Measurements from ENCODE around the gene MMRN1.

The MMRN1 gene, protein sequence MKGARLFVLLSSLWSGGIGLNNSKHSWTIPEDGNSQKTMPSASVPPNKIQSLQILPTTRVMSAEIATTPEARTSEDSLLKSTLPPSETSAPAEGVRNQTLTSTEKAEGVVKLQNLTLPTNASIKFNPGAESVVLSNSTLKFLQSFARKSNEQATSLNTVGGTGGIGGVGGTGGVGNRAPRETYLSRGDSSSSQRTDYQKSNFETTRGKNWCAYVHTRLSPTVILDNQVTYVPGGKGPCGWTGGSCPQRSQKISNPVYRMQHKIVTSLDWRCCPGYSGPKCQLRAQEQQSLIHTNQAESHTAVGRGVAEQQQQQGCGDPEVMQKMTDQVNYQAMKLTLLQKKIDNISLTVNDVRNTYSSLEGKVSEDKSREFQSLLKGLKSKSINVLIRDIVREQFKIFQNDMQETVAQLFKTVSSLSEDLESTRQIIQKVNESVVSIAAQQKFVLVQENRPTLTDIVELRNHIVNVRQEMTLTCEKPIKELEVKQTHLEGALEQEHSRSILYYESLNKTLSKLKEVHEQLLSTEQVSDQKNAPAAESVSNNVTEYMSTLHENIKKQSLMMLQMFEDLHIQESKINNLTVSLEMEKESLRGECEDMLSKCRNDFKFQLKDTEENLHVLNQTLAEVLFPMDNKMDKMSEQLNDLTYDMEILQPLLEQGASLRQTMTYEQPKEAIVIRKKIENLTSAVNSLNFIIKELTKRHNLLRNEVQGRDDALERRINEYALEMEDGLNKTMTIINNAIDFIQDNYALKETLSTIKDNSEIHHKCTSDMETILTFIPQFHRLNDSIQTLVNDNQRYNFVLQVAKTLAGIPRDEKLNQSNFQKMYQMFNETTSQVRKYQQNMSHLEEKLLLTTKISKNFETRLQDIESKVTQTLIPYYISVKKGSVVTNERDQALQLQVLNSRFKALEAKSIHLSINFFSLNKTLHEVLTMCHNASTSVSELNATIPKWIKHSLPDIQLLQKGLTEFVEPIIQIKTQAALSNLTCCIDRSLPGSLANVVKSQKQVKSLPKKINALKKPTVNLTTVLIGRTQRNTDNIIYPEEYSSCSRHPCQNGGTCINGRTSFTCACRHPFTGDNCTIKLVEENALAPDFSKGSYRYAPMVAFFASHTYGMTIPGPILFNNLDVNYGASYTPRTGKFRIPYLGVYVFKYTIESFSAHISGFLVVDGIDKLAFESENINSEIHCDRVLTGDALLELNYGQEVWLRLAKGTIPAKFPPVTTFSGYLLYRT

DNA sequence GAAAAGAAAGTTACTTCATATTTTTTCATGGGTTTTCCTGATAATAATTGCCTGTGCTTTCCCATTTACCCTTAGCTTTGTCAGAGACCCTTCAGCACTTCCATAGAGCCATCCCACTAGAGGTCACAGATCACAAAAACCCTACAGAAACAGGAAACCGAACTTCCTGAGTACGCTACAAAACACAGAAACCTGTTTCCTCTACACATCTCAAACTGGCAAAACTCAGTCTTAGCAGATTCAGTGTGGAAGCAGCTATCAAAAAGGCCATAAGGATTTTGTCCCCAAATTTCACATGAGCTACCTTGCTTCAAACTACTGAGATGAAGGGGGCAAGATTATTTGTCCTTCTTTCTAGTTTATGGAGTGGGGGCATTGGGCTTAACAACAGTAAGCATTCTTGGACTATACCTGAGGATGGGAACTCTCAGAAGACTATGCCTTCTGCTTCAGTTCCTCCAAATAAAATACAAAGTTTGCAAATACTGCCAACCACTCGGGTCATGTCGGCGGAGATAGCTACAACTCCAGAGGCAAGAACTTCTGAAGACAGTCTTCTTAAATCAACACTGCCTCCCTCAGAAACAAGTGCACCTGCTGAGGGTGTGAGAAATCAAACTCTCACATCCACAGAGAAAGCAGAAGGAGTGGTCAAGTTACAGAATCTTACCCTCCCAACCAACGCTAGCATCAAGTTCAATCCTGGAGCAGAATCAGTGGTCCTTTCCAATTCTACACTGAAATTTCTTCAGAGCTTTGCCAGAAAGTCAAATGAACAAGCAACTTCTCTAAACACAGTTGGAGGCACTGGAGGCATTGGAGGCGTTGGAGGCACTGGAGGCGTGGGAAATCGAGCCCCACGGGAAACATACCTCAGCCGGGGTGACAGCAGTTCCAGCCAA is at the start of gene MMRN1:
TSS of gene MMRN1 (plus strand) at position 206 of the 902 bp plus-strand sequence. CDS start at position 324, 118 bp downstream.
- Histone ChIP-seq H3K4me1 (ENCODE audit: control insufficient read depth in 2 of 2, insufficient read depth in 2 of 2, low read length in 2 of 2) (no peaks in the 10 kb centered on the region), H3K27ac (ENCODE audit: low read depth in 2 of 2, low read length in 2 of 2) (no peak within 1 kb of the TSS), H3K4me3 (ENCODE audit: low read length in 2 of 2) (peak within 1 kb of the TSS in 1 of 2 donors; percentile 41), H3K27me3 (ENCODE audit: control insufficient read depth in 2 of 2, insufficient read depth in 2 of 2, low read length in 2 of 2) (peaks cover 0 to 2% of the 10 kb centered on the region in 2 donors), H3K9me3 (ENCODE audit: control insufficient read depth in 2 of 2, low read length in 2 of 2) (no peaks in the 10 kb centered on the region), H3K36me3 (ENCODE audit: control insufficient read depth in 2 of 2, insufficient read depth in 2 of 2, low read length in 2 of 2) (no peaks in the 10 kb centered on the region), H3K9ac (ENCODE audit: low read depth in 1 of 2, low read length in 2 of 2) (no peak within 1 kb of the TSS)

DNA sequence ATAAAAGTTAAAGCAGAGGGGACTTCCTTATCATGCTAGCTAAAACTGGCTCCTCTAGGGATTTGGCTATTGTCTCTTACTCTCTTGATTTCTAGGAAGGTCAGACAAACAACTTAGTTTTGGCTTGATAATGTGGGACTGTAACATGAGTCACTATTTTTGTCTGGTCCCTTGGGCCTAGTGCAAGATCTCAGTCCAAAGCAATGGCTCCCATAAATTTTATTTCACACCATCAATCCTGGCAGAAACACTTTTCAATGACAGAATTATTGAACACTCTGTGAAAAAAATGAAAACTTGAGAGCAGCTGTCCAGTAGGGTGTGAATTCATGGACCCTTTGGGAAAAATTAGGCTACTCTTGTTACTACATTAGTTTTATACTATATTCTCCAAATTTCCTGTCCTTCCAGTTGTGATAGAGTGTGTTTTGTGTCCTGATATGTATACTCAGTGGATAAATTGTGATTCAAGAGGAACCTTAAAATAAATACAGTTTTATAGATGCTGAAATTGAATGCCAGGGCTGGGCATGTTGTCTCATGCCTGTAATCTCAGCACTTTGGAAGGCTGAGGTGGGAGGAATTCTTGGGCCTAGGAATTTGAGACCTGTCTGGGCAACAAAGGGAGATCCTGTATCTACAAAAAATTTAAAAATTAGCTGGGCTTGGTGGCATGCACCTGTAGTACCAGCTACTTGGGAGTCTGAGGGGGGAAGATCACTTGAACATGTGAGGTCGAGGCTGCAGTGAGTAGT is 46.9 kb upstream of the MMRN1 start:
- Histone ChIP-seq H3K4me1 (ENCODE audit: control insufficient read depth in 2 of 2, insufficient read depth in 2 of 2, low read length in 2 of 2) (no peaks in the 10 kb centered on the region), H3K4me3 (ENCODE audit: low read length in 2 of 2) (no peak overlapping the region), H3K9me3 (ENCODE audit: control insufficient read depth in 2 of 2, low read length in 2 of 2) (peaks cover 0 to 3% of the 10 kb centered on the region in 2 donors), H3K27me3 (ENCODE audit: control insufficient read depth in 2 of 2, insufficient read depth in 2 of 2, low read length in 2 of 2) (no peaks in the 10 kb centered on the region), H3K36me3 (ENCODE audit: control insufficient read depth in 2 of 2, insufficient read depth in 2 of 2, low read length in 2 of 2) (no peaks in the 10 kb centered on the region), H3K27ac (ENCODE audit: low read depth in 2 of 2, low read length in 2 of 2) (no peak overlapping the region), H3K9ac (ENCODE audit: low read depth in 1 of 2, low read length in 2 of 2) (no peak overlapping the region)

DNA sequence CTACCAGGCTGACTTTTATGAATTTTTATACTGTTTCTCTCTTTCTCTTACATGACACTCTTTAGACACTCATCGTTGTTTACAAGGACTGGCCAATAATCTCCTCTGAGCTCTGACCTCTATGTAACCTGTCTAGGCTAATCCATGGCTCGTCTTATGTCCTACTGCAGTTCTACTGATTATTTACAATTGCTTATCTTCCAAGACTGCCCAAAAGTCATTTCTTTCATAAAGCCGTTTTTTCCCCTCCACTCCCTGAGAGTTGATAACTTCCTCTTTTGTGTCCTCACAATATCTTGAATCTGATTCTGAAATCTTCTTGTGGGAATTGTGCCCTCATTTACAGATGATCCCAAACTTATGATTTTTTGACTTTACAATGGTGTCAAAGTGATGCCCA is 39.4 kb upstream of the MMRN1 start:
- H3K4me3 ChIP-seq (ENCODE audit: low read length in 2 of 2) = no peak overlapping the region
- H3K27me3 ChIP-seq (ENCODE audit: control insufficient read depth in 2 of 2, insufficient read depth in 2 of 2, low read length in 2 of 2) = no peaks in the 10 kb centered on the region
- H3K9me3 ChIP-seq (ENCODE audit: control insufficient read depth in 2 of 2, low read length in 2 of 2) = no peaks in the 10 kb centered on the region
- H3K9ac ChIP-seq (ENCODE audit: low read depth in 1 of 2, low read length in 2 of 2) = no peak overlapping the region
- no peak overlapping the region for H3K27ac ChIP-seq (ENCODE audit: low read depth in 2 of 2, low read length in 2 of 2)
- no peaks in the 10 kb centered on the region for H3K36me3 ChIP-seq (ENCODE audit: control insufficient read depth in 2 of 2, insufficient read depth in 2 of 2, low read length in 2 of 2)
- no peaks in the 10 kb centered on the region for H3K4me1 ChIP-seq (ENCODE audit: control insufficient read depth in 2 of 2, insufficient read depth in 2 of 2, low read length in 2 of 2)

DNA sequence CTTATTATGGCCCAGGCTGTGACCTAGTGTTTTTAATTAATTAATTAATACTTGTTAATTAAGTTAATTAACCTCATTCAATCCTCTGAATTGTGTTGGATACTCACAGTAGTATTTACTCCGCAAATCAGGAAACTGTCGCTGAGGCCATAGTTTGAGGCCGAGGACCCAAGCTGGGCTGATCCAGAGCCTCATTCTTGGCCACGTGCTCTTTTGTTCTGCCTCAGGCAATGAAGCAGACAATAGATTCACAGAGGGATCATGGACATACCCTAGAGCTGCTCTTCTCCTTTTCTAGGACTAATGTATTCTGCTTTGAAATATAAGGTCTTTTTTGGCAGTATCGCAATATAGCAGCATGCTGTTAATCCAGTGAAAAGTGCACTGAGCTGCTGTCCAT is 33.7 kb upstream of the MMRN1 start:
- Histone ChIP-seq H3K27ac (ENCODE audit: low read depth in 2 of 2, low read length in 2 of 2) (no peak overlapping the region), H3K9me3 (ENCODE audit: control insufficient read depth in 2 of 2, low read length in 2 of 2) (no peaks in the 10 kb centered on the region), H3K4me3 (ENCODE audit: low read length in 2 of 2) (no peak overlapping the region), H3K36me3 (ENCODE audit: control insufficient read depth in 2 of 2, insufficient read depth in 2 of 2, low read length in 2 of 2) (no peaks in the 10 kb centered on the region), H3K4me1 (ENCODE audit: control insufficient read depth in 2 of 2, insufficient read depth in 2 of 2, low read length in 2 of 2) (no peaks in the 10 kb centered on the region), H3K9ac (ENCODE audit: low read depth in 1 of 2, low read length in 2 of 2) (no peak overlapping the region), H3K27me3 (ENCODE audit: control insufficient read depth in 2 of 2, insufficient read depth in 2 of 2, low read length in 2 of 2) (no peaks in the 10 kb centered on the region)

DNA sequence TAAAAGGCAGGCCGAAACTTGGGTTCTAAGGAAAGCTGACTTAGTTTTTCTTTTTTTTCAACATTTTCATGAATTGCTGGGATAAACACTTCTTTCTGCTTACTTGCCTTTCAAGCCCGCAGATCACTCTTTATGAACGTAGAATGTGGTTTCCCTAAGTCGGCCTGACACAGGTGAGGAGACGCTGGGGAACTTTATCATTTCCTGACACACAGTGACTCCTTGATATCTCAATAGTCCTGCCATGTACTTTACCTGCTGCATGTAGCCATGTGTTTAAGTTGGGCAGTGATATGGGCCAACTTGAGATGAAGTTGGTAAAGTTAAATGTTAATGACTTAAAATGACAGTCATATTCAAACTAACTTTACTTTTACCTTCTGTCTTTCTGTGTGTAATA is 31.1 kb upstream of the MMRN1 start:
- no peaks in the 10 kb centered on the region for H3K4me1 ChIP-seq (ENCODE audit: control insufficient read depth in 2 of 2, insufficient read depth in 2 of 2, low read length in 2 of 2)
- no peak overlapping the region for H3K4me3 ChIP-seq (ENCODE audit: low read length in 2 of 2)
- no peaks in the 10 kb centered on the region for H3K36me3 ChIP-seq (ENCODE audit: control insufficient read depth in 2 of 2, insufficient read depth in 2 of 2, low read length in 2 of 2)
- H3K27me3 ChIP-seq (ENCODE audit: control insufficient read depth in 2 of 2, insufficient read depth in 2 of 2, low read length in 2 of 2) = no peaks in the 10 kb centered on the region
- H3K27ac ChIP-seq (ENCODE audit: low read depth in 2 of 2, low read length in 2 of 2) = no peak overlapping the region
- H3K9ac ChIP-seq (ENCODE audit: low read depth in 1 of 2, low read length in 2 of 2) = no peak overlapping the region
- H3K9me3 ChIP-seq (ENCODE audit: control insufficient read depth in 2 of 2, low read length in 2 of 2) = no peaks in the 10 kb centered on the region

DNA sequence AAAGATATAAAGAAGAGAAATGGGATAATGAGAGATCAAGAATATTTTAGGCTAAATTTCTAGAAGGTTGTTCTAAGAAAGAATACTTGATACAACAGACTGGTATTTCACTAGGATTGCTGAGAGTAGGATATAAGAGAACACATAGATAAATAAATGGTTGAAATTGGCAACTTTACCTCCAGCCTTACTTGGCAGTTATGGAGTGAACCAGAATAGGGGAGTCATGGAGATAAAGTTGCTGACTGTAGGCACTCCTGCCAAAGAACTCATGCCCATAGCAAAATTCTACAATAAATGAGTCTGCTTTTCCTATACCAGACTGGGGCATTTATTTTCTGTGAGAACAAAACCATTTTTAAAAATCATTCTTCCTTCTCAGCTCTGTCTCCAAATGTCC is 26.4 kb upstream of the MMRN1 start:
- Histone ChIP-seq H3K9me3 (ENCODE audit: control insufficient read depth in 2 of 2, low read length in 2 of 2) (no peaks in the 10 kb centered on the region), H3K9ac (ENCODE audit: low read depth in 1 of 2, low read length in 2 of 2) (no peak overlapping the region), H3K27me3 (ENCODE audit: control insufficient read depth in 2 of 2, insufficient read depth in 2 of 2, low read length in 2 of 2) (no peaks in the 10 kb centered on the region), H3K4me1 (ENCODE audit: control insufficient read depth in 2 of 2, insufficient read depth in 2 of 2, low read length in 2 of 2) (no peaks in the 10 kb centered on the region), H3K36me3 (ENCODE audit: control insufficient read depth in 2 of 2, insufficient read depth in 2 of 2, low read length in 2 of 2) (no peaks in the 10 kb centered on the region), H3K4me3 (ENCODE audit: low read length in 2 of 2) (no peak overlapping the region), H3K27ac (ENCODE audit: low read depth in 2 of 2, low read length in 2 of 2) (no peak overlapping the region)

DNA sequence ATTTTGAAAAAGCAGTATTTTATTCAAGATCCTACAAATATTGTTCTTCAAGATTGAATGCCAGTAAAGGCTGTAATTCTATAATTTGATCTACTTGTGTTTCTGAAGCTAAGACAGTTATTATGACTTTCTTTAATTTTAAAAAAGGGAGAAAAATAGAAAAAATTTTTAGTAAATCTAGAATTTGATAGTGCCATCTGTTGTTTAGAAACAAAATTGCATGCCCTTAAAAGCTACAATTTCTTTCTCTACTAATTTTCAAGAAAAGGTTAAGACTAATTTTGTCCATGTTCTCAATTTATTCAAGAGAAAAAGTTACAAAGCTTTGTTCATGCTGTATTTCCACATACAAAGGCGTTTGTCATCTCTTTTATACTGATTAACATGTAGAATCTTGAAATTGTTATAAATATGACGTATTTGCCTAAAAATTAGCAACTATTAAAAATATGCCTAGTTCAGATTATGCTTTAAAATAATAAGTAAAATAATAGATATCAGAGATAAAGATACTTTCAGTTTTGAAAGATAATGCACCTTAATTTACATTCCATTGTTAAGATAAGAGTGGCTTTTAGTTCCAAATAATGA is 25.6 kb upstream of the MMRN1 start:
- H3K27me3 ChIP-seq (ENCODE audit: control insufficient read depth in 2 of 2, insufficient read depth in 2 of 2, low read length in 2 of 2) = no peaks in the 10 kb centered on the region
- H3K4me1 ChIP-seq (ENCODE audit: control insufficient read depth in 2 of 2, insufficient read depth in 2 of 2, low read length in 2 of 2) = no peaks in the 10 kb centered on the region
- no peak overlapping the region for H3K4me3 ChIP-seq (ENCODE audit: low read length in 2 of 2)
- no peaks in the 10 kb centered on the region for H3K36me3 ChIP-seq (ENCODE audit: control insufficient read depth in 2 of 2, insufficient read depth in 2 of 2, low read length in 2 of 2)
- no peak overlapping the region for H3K9ac ChIP-seq (ENCODE audit: low read depth in 1 of 2, low read length in 2 of 2)
- no peaks in the 10 kb centered on the region for H3K9me3 ChIP-seq (ENCODE audit: control insufficient read depth in 2 of 2, low read length in 2 of 2)
- no peak overlapping the region for H3K27ac ChIP-seq (ENCODE audit: low read depth in 2 of 2, low read length in 2 of 2)

DNA sequence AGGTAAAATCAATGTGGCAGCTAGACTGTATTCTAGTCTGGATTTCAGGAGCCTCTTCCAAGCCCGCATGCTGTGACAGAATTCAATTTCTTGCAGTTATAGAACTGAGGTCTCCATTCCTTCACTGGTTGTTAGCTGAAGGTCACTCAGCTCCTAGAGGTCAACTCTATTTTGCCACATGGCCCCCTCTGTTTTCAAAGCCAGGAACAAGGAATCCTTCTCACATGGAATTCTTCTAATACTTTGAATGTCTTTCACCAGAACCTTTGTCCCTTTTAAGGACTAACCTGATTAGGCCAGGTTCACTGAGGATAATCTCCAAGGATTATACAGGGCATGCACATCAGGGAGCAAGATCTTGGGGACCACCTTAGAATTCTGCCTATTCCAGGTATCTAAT is 23.4 kb upstream of the MMRN1 start:
- no peak overlapping the region for H3K9ac ChIP-seq (ENCODE audit: low read depth in 1 of 2, low read length in 2 of 2)
- H3K9me3 ChIP-seq (ENCODE audit: control insufficient read depth in 2 of 2, low read length in 2 of 2) = no peaks in the 10 kb centered on the region
- no peaks in the 10 kb centered on the region for H3K27me3 ChIP-seq (ENCODE audit: control insufficient read depth in 2 of 2, insufficient read depth in 2 of 2, low read length in 2 of 2)
- no peak overlapping the region for H3K4me3 ChIP-seq (ENCODE audit: low read length in 2 of 2)
- no peaks in the 10 kb centered on the region for H3K4me1 ChIP-seq (ENCODE audit: control insufficient read depth in 2 of 2, insufficient read depth in 2 of 2, low read length in 2 of 2)
- H3K36me3 ChIP-seq (ENCODE audit: control insufficient read depth in 2 of 2, insufficient read depth in 2 of 2, low read length in 2 of 2) = no peaks in the 10 kb centered on the region
- H3K27ac ChIP-seq (ENCODE audit: low read depth in 2 of 2, low read length in 2 of 2) = no peak overlapping the region

All from mucosa of rectum (tissue), 2 donors.